Activated gamma-delta T cell treated with Interleukin-2 at 50 U/mL for 16 hours (primary cell): ENCODE measurements around the gene RSPO4.
"Not testable (repeated sequence)": the region's sequence is repeated elsewhere in the genome, so short reads cannot be mapped to it uniquely, and the experiment has no call there.

Experiments used
- DNase-seq: peaks from one replicate; pipeline ENCODE4 v3.0.0-alpha.2; 2020

The RSPO4 gene

DNA sequence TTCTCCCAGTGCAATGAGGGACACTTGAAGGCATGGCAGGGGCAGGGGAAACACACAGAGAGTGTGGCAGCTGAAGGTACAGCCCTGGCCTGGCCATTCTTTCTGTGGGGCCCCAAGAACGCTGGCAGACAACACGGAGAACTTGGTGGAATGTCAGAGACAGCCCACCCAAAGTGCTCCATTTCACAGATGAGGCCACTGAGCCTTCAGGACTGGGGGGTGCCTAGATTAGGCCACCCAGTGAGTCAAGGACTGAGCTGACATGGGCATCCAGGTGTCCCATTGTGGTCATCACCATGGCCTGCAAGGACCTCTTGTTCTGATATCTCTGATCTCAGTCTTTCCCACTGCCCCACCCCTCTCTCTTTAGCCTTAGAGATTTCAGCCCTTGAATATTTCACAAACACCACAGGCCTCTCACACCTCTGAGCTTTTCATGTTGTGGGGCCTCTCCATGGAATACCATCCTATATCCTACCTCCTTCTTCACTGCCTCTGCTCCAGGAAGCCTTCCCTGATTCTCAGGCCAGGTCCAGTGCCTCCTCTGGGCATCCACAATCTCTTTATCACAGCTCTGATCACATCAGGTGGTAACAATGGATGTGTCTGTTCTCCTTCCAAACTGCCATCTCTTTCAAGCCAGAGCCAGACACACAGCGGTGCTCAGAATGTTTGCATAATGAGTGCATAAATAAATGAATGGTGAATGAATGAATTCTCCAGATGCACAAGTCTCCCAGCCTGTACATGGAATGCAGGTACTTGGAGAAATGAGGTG is 2.0 kb upstream of the RSPO4 start:
- DNase-seq, result no peak

- DNase-seq, result no peak
These were observed 811 bp upstream of the RSPO4 start for GRCh38 chr20:1002682-1003561.

GRCh38 chr20:1001116-1001515 is 995 bp downstream of the RSPO4 start:
- DNase-seq, result no peak

- no peak for DNase-seq
These were observed 3.8 kb downstream of the RSPO4 start for GRCh38 chr20:998231-998830.

DNA sequence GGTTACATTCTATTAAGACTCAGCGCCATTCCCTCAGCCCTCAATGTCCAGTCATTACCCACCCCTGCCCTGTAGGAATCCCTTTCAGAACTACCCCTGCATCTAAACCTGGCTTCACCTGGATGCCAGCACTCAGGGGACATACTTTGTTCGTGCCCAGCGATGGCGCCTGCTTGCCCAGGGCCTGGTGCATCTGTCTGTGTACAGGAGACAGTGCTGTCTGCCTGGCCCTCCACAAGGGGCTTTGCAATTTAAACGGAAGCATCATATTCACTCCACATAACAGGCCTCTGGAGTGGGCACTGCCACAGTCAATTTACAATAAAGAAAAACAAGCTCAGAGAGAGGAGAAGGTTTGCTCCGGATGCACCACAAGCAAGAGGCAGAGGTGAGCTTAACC is 4.6 kb downstream of the RSPO4 start:
- no peak for DNase-seq

- DNase-seq, result no peak
These were observed 5.1 kb downstream of the RSPO4 start for GRCh38 chr20:997016-997415.

DNA sequence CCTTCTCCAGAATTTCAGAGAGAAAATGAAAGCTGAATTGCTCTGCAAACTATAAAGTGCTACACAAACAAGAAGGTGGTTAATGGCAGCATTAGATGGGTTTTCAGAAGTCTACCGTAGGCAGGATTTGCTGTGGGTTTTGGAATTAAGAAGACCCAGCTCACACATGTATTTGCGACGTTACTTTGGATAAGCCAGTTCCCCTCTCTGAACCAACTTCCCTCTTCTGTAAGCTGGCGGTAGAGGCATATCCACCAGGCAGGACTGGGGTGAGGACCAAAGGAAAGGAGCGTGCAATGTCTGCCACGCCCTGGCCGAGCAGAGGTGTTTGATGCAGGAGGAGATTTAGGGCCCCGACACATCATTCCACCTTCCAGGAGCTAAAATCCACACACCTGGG is 6.9 kb downstream of the RSPO4 start:
- DNase-seq, result no peak

- no peak for DNase-seq
These were observed 9.1 kb downstream of the RSPO4 start for GRCh38 chr20:992801-993535.

DNA sequence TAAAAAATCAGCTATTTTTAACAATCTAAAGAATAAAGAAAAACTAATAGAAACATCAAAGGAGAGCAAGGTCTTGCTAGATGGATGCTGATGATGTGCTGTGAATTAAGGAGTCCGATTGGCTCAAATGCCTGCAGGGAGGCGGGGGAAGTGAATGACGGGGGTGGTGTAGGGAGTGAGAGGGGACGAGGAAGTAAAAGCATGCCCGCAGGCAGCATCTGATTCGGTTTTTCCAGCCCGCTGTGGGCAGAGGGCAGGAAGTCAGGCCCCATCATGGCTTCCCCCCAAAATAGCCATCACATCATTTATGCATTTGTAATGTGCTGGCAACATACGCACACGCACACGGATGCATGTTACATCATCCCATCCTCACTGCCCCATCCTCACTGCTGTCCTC is 10.3 kb downstream of the RSPO4 start:
- DNase-seq, result no peak

GRCh38 chr20:990293-990959 is 11.7 kb downstream of the RSPO4 start:
- no peak for DNase-seq

DNA sequence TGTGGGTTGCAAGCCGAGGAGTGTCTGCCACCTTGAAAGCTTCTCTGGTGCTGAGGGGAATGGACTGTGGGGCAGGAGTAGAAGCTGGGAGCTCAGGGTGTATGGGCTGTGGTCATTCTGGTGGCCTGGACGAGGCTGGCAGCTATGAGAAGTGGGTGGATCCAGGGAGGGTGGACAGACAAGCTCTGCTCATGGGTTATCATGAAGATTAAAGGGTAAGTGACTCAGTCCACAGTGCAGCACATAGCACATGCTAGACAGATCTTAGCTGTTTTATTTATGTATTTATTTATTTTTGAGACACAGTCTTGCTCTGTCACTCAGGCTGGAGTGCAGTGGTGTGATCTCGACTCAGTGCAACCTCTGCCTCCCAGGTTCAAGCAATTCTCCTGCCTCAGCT is 13.8 kb downstream of the RSPO4 start:
- no peak for DNase-seq

- no peak for DNase-seq
These were observed 14.4 kb downstream of the RSPO4 start for GRCh38 chr20:987677-988076.

DNA sequence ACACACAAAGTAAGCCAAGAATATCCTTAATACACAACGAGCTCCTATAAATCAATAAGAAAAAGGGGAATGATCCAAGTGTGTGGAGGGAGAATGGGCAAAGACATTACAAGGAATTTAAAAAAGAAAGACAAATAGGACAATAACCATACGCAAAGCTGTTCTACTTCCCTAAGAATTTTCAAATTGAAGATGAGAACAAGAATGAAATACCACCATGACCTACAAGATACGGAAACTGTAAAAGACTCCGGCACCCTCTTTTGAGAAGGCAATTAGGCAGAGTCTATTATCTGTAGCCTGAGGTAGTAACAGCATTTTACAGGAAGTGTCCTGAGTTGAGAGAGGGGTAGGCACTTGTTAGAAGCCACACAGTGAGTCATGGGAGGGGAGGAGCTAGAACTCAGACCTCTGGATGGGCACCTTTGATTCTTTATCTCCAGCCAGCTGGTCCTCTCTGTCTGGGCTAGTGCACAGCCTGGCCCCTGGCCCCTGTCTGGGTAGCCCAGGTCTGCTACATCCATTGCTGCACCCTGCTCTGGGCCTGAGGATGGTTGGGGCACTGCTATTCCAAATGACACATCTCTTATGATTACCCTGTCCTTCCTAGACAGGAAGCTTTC is 15.3 kb downstream of the RSPO4 start:
- no peak for DNase-seq

- not testable (repeated sequence) for DNase-seq
These were observed 17.1 kb downstream of the RSPO4 start for GRCh38 chr20:984994-985393.

DNA sequence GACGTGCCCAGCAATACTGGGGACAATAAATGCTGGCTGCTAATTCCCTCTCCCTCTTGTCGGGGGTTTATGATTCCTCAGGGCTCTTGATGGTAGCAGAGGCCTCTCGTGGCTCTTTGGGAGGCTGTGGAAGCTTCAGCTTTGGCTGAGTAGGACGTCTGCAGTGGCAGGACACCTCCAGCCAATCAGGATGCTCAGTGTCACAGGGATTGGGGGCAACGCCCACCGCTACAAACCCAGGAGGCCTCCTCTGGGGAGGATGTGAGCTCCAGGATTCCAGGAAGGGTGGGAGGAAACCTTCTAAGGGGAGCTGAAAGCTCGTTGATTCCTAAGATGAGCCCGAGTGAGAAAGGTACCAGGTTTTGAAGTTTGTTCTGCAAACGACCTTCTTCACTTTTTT is 19.4 kb downstream of the RSPO4 start:
- no peak for DNase-seq

DNA sequence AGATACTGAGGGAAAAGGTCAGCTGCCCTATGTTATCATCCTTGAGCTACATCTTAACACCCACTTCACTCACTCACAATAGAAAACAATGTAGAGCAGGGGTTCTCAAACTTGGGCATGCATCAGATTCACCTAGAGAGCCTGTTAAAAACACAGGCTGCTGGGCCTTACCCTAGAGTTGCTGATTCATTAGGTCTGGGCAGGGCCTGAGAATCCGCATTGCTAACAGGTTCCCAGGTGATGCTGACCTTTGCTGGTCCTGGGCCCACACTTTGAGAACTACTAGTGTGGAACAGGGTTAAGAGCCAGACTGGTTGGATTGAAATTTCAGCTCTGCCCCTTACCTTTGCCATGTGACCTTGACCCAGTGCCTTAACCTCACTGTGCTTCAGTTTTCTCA is 25.1 kb downstream of the RSPO4 start:
- DNase-seq, result no peak

DNA sequence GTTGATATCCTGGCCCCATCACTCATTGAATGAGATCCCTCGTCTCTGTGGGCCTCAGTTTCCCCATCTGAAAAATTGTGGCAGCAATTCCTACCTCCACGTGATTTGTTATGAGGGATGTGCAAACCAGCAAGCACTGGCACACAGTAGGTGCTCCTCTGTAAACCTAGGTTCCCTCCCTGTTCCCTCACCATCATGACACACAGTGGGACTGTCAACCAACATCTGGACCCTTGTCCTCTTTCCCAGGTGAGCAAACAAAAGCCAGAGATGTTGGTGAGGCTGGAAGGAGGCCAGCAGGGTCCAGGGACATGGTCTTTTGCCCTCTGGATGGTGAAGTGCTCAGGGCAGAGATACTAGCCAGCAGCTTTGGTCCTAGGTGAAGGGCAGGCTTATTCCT is 26.1 kb downstream of the RSPO4 start:
- no peak for DNase-seq

DNA sequence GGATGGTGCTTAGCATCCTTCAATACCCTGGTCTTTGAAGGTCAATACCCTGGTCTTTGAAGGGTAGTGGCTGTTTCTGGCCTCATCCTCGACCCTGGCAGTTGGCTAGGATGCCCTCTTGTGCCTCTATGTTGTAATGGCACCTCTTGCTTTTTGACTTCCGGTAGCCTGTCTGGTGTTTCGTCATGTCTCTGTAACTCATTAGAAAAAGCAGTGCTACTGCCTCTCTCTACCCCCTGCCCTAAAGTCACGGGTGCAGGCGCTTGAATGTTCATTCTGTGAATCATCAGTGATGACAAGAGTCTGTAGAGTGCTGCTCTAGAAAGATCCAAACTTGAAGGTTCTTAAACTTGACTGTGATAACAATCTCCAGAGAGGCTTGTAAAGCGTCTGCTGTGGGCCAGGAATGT is 28.3 kb downstream of the RSPO4 start:
- DNase-seq, result no peak

DNA sequence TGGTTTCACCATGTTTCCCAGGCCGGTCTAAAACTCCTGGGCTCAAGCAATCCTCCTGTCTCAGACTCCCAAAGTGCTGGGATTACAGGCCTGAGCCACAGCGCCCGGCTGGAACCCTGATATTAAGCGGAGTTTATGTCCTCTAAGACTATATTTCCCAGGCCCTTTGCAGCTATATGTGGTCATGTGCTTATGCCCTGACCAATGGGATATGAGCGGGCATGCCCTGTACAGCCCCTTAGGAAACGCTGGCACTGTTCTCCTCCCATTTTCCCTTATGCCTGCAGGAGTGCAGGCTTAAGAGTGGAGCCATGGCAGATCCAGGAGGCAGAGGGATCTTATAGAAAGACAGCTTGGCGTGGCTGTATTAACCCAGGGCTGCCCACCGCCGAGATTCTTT is 29.9 kb downstream of the RSPO4 start:
- DNase-seq, result no peak

DNA sequence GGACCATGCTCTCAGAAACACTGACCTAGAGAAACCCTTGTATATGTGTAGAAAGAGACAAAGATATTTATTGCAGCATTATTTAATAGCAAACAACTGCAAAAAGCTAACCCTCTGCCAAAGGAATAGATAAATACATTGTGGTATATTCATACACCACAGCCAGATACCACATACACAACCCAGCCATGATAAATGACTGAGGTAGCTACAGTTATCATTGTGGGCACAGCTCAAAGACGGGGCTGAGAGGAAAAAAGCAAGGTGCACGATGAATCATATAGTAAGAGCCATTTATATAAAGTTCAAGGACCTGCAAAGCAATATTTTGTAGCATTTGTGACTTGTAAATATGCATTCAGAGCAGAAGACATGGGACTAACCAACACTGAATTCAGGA is 30.8 kb downstream of the RSPO4 start:
- no peak for DNase-seq

GRCh38 chr20:969868-970267 is 32.2 kb downstream of the RSPO4 start:
- no peak for DNase-seq
